ENCODE measurements around the gene ZMIZ2. TPM values are rescaled to one million over a fixed set of nuclear protein-coding genes. Genes with fewer than 3 reads are reported as not detected.

The ZMIZ2 gene
- total RNA-seq, 1 experiment from 2014 or later, result 16.2 TPM

DNA sequence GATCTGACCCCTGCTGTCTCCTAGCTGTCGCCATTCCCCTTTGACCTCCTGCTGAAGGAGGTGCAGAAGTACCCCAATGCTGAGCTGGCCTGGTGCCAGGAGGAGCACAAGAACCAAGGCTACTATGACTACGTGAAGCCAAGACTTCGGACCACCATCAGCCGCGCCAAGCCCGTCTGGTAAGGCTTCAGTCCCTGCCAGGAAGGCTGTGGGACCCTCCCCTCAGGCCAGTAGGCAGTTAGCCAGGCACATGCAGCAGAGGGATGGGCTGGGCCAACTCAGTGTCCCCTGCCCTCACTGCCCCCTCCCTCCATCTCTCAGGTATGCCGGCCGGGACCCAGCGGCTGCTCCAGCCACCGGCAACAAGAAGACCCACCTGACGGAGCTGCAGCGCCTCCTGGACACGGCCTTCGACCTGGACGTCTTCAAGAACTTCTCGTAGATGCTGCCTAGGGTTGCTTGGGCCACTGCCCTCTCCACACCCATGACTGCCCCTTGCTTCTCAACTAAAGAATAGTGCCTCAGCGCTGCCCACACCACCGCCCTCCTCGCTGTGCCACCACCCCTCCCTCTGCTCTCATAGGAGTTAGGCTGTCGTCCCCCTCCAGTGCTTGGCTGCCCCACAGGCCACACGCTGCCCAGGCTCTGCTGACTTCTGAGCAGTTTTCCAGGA is 41.0 kb upstream of the ZMIZ2 start:
- Histone ChIP-seq H2AFZ (ENCODE audit: low read length) (no peak overlapping the region), H4K20me1 (ENCODE audit: insufficient read depth, low read depth, low read length) (no peaks in the 10 kb centered on the region), H3K79me2 (ENCODE audit: low read length) (no peaks in the 10 kb centered on the region), H3K9me3 (ENCODE audit: low read length) (no peaks in the 10 kb centered on the region), H3K36me3 (ENCODE audit: insufficient read depth, low read length) (no peaks in the 10 kb centered on the region; the same call in 1 of the 2 replicates), H3K4me2 (ENCODE audit: low read depth, low read length, poor library complexity, severe bottlenecking) (no peak overlapping the region), H3K27me3 (ENCODE audit: low read length) (no peaks in the 10 kb centered on the region), H3K9ac (ENCODE audit: low read length) (no peak overlapping the region), H3K4me1 (ENCODE audit: low read length) (no peaks in the 10 kb centered on the region), H3K4me3 (ENCODE audit: low read length) (no peak overlapping the region), H3K9me2 (replicated peaks; ENCODE audit: insufficient read depth, low read length) (no peaks in the 10 kb centered on the region), H3K27ac (ENCODE audit: low read length) (no peak overlapping the region)
- DNase-seq, result no peak

DNA sequence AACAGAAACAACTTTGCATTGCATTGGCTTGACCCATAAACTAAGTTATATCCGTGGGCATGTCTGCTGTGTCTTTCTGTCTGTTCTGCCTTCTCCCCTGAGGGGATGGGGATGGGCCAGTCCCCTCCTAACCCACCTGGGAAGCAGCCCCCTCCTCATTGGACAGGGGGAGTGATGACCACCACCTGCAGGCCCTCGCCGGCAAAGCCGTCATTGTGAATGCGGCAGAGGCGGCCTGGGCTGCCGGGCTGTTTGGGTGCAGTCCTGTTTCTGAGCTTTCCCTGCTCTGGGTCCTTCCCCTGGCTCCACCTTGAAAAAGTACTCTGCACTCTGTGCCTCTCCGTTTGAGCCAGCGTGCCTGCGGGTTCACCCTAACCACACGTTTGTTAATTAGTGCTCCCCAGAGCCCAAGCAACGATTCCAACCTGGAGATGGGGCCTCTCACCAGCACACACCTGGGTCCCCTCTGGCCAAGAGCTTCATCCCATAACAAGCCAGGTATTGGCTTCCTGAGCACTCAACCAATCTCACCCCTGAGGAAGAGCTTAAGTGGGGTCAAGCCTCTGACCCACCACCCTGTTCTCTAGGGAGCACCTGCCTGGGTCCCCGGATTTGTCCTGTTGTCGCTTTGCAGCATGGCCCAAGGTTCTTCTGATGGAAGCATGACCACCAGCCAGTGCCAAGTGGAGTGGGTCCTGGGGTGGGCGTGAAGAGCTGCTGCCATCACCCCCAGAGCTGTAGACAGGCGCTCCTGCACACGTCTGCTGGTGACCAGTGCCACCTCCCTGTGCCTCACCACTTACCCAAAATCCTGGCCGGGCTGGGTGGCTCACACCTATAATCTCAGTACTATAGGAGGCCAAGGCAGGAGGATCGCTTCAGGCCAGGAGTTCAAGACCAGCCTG is 39.4 kb upstream of the ZMIZ2 start:
- Histone ChIP-seq H4K20me1 (ENCODE audit: insufficient read depth, low read depth, low read length) (no peaks in the 10 kb centered on the region), H3K4me3 (ENCODE audit: low read length) (no peak overlapping the region), H3K9me2 (replicated peaks; ENCODE audit: insufficient read depth, low read length) (no peaks in the 10 kb centered on the region), H3K27ac (ENCODE audit: low read length) (no peak overlapping the region), H3K9me3 (ENCODE audit: low read length) (no peaks in the 10 kb centered on the region), H3K36me3 (ENCODE audit: insufficient read depth, low read length) (no peaks in the 10 kb centered on the region; the same call in 1 of the 2 replicates), H3K27me3 (ENCODE audit: low read length) (no peaks in the 10 kb centered on the region), H3K9ac (ENCODE audit: low read length) (no peak overlapping the region), H3K79me2 (ENCODE audit: low read length) (no peaks in the 10 kb centered on the region), H2AFZ (ENCODE audit: low read length) (no peak overlapping the region), H3K4me2 (ENCODE audit: low read depth, low read length, poor library complexity, severe bottlenecking) (no peak overlapping the region), H3K4me1 (ENCODE audit: low read length) (no peaks in the 10 kb centered on the region)
- peak; percentile 35 for DNase-seq

DNA sequence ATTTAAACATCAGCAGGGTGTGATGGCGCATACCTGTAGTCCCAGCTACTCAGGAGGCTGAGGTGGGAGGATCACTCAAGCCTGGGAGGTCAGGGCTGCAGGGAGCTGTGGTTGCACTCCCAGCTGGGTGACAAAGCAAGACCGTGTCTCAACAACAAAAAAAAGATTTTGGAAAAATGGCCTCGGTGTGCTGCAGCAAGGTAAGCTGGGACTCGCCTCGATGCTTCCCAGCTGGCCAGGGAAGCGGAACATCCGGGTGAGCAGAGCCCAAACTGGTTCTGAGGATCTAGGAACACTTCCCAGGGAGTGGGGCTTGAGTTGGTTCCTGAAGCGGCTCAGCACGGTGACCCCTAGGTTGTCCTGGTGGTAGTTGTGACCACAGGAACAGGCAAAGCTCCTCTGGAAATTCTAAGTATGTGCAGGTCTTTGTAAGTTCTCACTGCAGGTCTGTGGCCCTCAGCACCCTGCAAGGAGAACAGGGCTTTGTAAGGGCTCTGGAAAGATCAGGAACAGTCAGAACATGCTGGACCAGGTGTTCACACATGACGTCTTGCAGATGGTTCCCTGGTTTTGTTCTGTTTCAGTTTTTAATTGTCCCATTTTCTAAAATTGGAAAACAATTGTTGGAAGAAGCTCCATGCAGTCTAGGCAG is 38.6 kb upstream of the ZMIZ2 start:
- H3K9me3 ChIP-seq (ENCODE audit: low read length), result no peaks in the 10 kb centered on the region
- no peaks in the 10 kb centered on the region for H3K4me1 ChIP-seq (ENCODE audit: low read length)
- H3K27me3 ChIP-seq (ENCODE audit: low read length), result no peaks in the 10 kb centered on the region
- H3K36me3 ChIP-seq (ENCODE audit: insufficient read depth, low read length), result no peaks in the 10 kb centered on the region; the same call in 1 of the 2 replicates
- peak; percentile 35 for DNase-seq
- no peak overlapping the region for H2AFZ ChIP-seq (ENCODE audit: low read length)
- H3K4me3 ChIP-seq (ENCODE audit: low read length), result no peak overlapping the region
- H3K9me2 ChIP-seq (replicated peaks; ENCODE audit: insufficient read depth, low read length), result no peaks in the 10 kb centered on the region
- no peak overlapping the region for H3K4me2 ChIP-seq (ENCODE audit: low read depth, low read length, poor library complexity, severe bottlenecking)
- no peak overlapping the region for H3K27ac ChIP-seq (ENCODE audit: low read length)
- no peaks in the 10 kb centered on the region for H4K20me1 ChIP-seq (ENCODE audit: insufficient read depth, low read depth, low read length)
- no peak overlapping the region for H3K9ac ChIP-seq (ENCODE audit: low read length)
- no peaks in the 10 kb centered on the region for H3K79me2 ChIP-seq (ENCODE audit: low read length)

DNA sequence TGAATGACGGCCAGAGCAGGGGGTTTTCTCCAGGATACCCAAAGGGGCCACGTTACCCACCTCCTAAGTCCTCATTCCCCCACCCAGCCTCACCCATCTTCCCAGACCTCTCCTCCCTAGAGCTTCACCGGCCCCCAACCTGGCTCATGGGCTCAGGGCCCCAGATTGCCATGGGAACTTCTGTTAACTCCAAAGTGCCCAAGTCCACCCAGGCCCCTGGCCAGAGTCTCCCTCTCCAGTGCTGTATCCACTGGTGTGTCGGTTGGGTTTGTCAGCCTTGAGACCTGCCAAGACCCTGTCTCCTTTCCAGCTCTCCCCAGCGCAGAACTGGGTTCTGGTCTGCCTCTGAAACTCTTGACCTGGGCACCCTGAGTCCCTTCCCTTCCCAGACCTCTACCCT is 37.1 kb upstream of the ZMIZ2 start:
- H2AFZ ChIP-seq (ENCODE audit: low read length), result no peak overlapping the region
- no peaks in the 10 kb centered on the region for H4K20me1 ChIP-seq (ENCODE audit: insufficient read depth, low read depth, low read length)
- no peaks in the 10 kb centered on the region for H3K27me3 ChIP-seq (ENCODE audit: low read length)
- no peaks in the 10 kb centered on the region for H3K9me3 ChIP-seq (ENCODE audit: low read length)
- H3K27ac ChIP-seq (ENCODE audit: low read length), result no peak overlapping the region
- DNase-seq, result no peak
- H3K9ac ChIP-seq (ENCODE audit: low read length), result no peak overlapping the region
- no peaks in the 10 kb centered on the region; the same call in 1 of the 2 replicates for H3K36me3 ChIP-seq (ENCODE audit: insufficient read depth, low read length)
- H3K9me2 ChIP-seq (replicated peaks; ENCODE audit: insufficient read depth, low read length), result no peaks in the 10 kb centered on the region
- H3K79me2 ChIP-seq (ENCODE audit: low read length), result no peaks in the 10 kb centered on the region
- no peak overlapping the region for H3K4me2 ChIP-seq (ENCODE audit: low read depth, low read length, poor library complexity, severe bottlenecking)
- H3K4me1 ChIP-seq (ENCODE audit: low read length), result no peaks in the 10 kb centered on the region
- H3K4me3 ChIP-seq (ENCODE audit: low read length), result no peak overlapping the region

DNA sequence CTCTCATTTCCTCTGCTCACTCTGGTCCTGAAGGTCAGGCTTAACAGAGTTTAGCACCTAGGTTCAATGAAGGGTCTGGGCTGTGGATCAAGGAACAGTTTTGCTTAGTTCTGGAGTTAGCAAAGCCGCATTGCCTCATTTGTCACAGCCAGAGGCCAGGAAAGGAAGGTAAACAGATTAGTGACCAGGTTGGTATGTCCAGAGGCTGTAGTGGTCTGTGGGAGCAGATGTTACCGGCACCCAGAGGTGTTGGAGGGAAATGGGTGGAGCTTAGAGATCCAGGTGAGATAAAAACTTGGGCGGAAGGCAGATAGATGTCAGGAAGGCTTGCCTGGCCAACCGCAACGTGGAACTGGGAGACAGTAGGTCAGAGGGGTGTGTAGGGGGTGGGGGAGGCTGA is 36.6 kb upstream of the ZMIZ2 start:
- H3K4me3 ChIP-seq (ENCODE audit: low read length), result no peak overlapping the region
- no peaks in the 10 kb centered on the region for H3K9me2 ChIP-seq (replicated peaks; ENCODE audit: insufficient read depth, low read length)
- peak; percentile 37 for DNase-seq
- no peak overlapping the region for H2AFZ ChIP-seq (ENCODE audit: low read length)
- H3K4me1 ChIP-seq (ENCODE audit: low read length), result no peaks in the 10 kb centered on the region
- no peak overlapping the region for H3K9ac ChIP-seq (ENCODE audit: low read length)
- H3K9me3 ChIP-seq (ENCODE audit: low read length), result no peaks in the 10 kb centered on the region
- H3K4me2 ChIP-seq (ENCODE audit: low read depth, low read length, poor library complexity, severe bottlenecking), result no peak overlapping the region
- H3K27me3 ChIP-seq (ENCODE audit: low read length), result no peaks in the 10 kb centered on the region
- no peaks in the 10 kb centered on the region; the same call in 1 of the 2 replicates for H3K36me3 ChIP-seq (ENCODE audit: insufficient read depth, low read length)
- H3K27ac ChIP-seq (ENCODE audit: low read length), result no peak overlapping the region
- H3K79me2 ChIP-seq (ENCODE audit: low read length), result no peaks in the 10 kb centered on the region
- H4K20me1 ChIP-seq (ENCODE audit: insufficient read depth, low read depth, low read length), result no peaks in the 10 kb centered on the region

DNA sequence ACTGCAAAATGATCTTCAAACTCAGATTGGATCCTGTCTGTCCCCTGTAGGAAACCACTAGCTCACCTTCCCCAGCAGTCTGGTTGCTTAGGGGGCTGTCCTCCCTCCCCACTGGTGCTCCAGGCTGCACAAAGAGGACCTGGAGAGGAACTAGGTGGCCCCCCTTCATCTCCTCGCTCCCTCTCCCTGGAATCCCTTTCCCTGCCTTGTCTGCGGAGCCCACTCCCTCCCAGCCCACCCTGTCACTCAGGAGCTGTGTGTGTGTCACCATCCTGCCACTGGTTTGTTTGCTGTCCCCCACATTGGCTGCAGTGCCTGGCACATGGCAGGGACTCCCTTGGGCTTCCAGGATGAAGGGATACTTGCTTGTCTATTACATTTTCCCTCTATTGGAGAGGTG is 35.5 kb upstream of the ZMIZ2 start:
- Histone ChIP-seq H3K4me3 (ENCODE audit: low read length) (no peak overlapping the region), H3K36me3 (ENCODE audit: insufficient read depth, low read length) (no peaks in the 10 kb centered on the region; the same call in 1 of the 2 replicates), H3K79me2 (ENCODE audit: low read length) (no peaks in the 10 kb centered on the region), H3K9me3 (ENCODE audit: low read length) (no peaks in the 10 kb centered on the region), H3K4me1 (ENCODE audit: low read length) (no peaks in the 10 kb centered on the region), H4K20me1 (ENCODE audit: insufficient read depth, low read depth, low read length) (no peaks in the 10 kb centered on the region), H2AFZ (ENCODE audit: low read length) (no peak overlapping the region), H3K27ac (ENCODE audit: low read length) (no peak overlapping the region), H3K27me3 (ENCODE audit: low read length) (no peaks in the 10 kb centered on the region), H3K9me2 (replicated peaks; ENCODE audit: insufficient read depth, low read length) (no peaks in the 10 kb centered on the region), H3K4me2 (ENCODE audit: low read depth, low read length, poor library complexity, severe bottlenecking) (no peak overlapping the region), H3K9ac (ENCODE audit: low read length) (no peak overlapping the region)
- DNase-seq, result peak; percentile 33

DNA sequence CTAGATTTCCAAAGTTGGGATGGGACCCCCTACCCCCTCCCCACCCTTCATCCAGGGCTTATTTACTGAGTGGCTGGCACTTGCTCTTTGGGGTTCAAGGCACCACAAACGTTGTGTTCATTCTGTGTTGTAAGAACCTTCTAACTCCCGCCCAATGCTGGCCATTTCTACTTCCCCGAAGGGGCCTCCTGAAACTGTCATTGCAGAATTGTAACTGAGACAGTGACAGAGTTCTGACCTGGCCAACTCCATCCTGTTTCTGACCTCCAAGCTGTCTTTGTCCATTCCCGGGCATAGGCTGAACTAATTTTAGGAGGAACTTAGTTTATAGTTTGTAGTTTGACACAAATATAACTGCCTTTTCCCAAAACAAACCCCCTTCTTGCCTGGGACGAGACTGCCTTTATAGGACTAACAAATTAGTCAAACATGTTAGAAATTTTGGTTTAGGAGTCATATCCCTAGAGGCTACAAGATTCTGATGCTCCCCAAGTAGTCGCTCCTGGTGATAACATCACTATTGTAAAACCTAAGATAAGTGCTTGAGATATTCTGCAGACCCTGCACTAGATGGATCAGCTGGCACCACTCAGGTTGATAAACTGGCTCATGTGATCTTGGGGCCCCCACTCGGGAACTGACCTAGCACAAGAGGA is 34.8 kb upstream of the ZMIZ2 start:
- Histone ChIP-seq H3K9ac (ENCODE audit: low read length) (no peak overlapping the region), H3K27me3 (ENCODE audit: low read length) (no peaks in the 10 kb centered on the region), H4K20me1 (ENCODE audit: insufficient read depth, low read depth, low read length) (no peaks in the 10 kb centered on the region), H3K9me2 (replicated peaks; ENCODE audit: insufficient read depth, low read length) (no peaks in the 10 kb centered on the region), H2AFZ (ENCODE audit: low read length) (no peak overlapping the region), H3K27ac (ENCODE audit: low read length) (no peak overlapping the region), H3K36me3 (ENCODE audit: insufficient read depth, low read length) (no peaks in the 10 kb centered on the region; the same call in 1 of the 2 replicates), H3K4me3 (ENCODE audit: low read length) (no peak overlapping the region), H3K4me1 (ENCODE audit: low read length) (no peaks in the 10 kb centered on the region), H3K79me2 (ENCODE audit: low read length) (no peaks in the 10 kb centered on the region), H3K9me3 (ENCODE audit: low read length) (no peaks in the 10 kb centered on the region), H3K4me2 (ENCODE audit: low read depth, low read length, poor library complexity, severe bottlenecking) (no peak overlapping the region)
- peak; percentile 39 for DNase-seq

Data from Karpas-422 (cell line).